Esophagus muscularis mucosa (tissue), 4 donors: ENCODE results near the gene SMAP1.

ENCODE experiments used
- CTCF ChIP-seq, 3 experiments: fragments of 200-600 bp in 2 of 3; fragments of 450-650 bp in 1 of 3; sonication (generic) in 2 of 3; IDR thresholded peaks; one replicate each; pipeline ENCODE4 v1.5.1; 2017 to 2019; ENCODE audit warnings: antibody characterized with exemption in 3 of 3, mild to moderate bottlenecking in 2 of 3, moderate library complexity in 1 of 3
- EP300 ChIP-seq: sonication (generic); formaldehyde crosslinking; IDR thresholded peaks from one replicate; pipeline ENCODE4 v1.6.1; 2017; ENCODE audit warnings: antibody characterized with exemption
- POLR2A ChIP-seq: fragments of 450-650 bp; IDR thresholded peaks from one replicate; pipeline ENCODE4 v1.6.1; 2017; ENCODE audit warnings: antibody characterized with exemption, moderate library complexity, mild to moderate bottlenecking, low read depth
- POLR2AphosphoS5 ChIP-seq, 2 donors: sonication (generic); formaldehyde crosslinking; IDR thresholded peaks; one replicate each; pipeline ENCODE4 v1.6.1; 2017; ENCODE audit warnings: antibody characterized with exemption in 2 of 2

- TF ChIP-seq CTCF (IDR thresholded peaks at IDR 0.05) (no peak), POLR2A (no peak), POLR2AphosphoS5 (IDR thresholded peaks at IDR 0.05) (no peak), EP300 (no peak)
Measured at GRCh38 chr6:70680396-70680795, 12.7 kb downstream of the SMAP1 start.
